Stomach (tissue), 4 donors: Measurements from ENCODE around the gene CPN2.

Source experiments
- CTCF ChIP-seq, 7 experiments: fragments of 450-650 bp in 4 of 7; fragments of 200-600 bp in 3 of 7; sonication (generic) in 3 of 7; IDR thresholded peaks; one replicate each; pipeline ENCODE4 v1.5.1; 2016 to 2019; ENCODE audit warnings: antibody characterized with exemption in 7 of 7, control low read depth in 2 of 7, mild to moderate bottlenecking in 1 of 7
- EP300 ChIP-seq: sonication (generic); formaldehyde crosslinking; IDR thresholded peaks from one replicate; pipeline ENCODE4 v1.6.1; 2017; ENCODE audit warnings: antibody characterized with exemption
- POLR2A ChIP-seq, 4 donors: fragments of 450-650 bp; IDR thresholded peaks; one replicate each; pipeline ENCODE4 v1.6.1; 2016; ENCODE audit warnings: antibody characterized with exemption in 4 of 4, control low read depth in 2 of 4, mild to moderate bottlenecking in 1 of 4, moderate library complexity in 1 of 4
- POLR2AphosphoS5 ChIP-seq, 3 donors: sonication (generic); formaldehyde crosslinking; IDR thresholded peaks; one replicate each; pipeline ENCODE4 v1.6.1; 2016; ENCODE audit warnings: antibody characterized with exemption in 3 of 3

DNA sequence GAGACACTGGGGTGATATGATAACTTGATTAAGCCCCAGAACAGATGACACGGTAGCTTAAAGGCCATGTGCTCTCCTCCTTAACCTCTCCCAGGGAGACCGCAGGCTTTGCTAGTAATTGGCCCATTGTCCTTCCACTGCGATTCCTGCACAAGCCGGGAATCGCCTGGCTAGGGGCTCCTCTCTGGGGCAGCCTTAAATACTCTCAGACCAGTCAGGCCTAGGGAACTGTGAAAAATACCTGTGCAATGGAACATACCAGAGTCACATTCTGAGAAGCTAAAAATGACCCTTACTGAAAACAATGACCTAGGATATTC lies 56.3 kb downstream of the CPN2 start:
- TF ChIP-seq POLR2A (IDR thresholded peaks at IDR 0.05): no peak
- TF ChIP-seq CTCF (IDR thresholded peaks at IDR 0.05): no peak
- TF ChIP-seq POLR2AphosphoS5 (IDR thresholded peaks at IDR 0.05): no peak
- TF ChIP-seq EP300: no peak
